HG03095 (cell line): Measurements from ENCODE around the gene SHPK.

Experiments used
- ATAC-seq: cut with Tn5 transposase; IDR thresholded peaks from one replicate; pipeline ENCODE4 v1.9.1; 2021; ENCODE audit warnings: moderate library complexity; ENCODE audit not compliant: unreplicated experiment

SHPK gene, protein sequence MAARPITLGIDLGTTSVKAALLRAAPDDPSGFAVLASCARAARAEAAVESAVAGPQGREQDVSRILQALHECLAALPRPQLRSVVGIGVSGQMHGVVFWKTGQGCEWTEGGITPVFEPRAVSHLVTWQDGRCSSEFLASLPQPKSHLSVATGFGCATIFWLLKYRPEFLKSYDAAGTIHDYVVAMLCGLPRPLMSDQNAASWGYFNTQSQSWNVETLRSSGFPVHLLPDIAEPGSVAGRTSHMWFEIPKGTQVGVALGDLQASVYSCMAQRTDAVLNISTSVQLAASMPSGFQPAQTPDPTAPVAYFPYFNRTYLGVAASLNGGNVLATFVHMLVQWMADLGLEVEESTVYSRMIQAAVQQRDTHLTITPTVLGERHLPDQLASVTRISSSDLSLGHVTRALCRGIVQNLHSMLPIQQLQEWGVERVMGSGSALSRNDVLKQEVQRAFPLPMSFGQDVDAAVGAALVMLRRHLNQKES

DNA sequence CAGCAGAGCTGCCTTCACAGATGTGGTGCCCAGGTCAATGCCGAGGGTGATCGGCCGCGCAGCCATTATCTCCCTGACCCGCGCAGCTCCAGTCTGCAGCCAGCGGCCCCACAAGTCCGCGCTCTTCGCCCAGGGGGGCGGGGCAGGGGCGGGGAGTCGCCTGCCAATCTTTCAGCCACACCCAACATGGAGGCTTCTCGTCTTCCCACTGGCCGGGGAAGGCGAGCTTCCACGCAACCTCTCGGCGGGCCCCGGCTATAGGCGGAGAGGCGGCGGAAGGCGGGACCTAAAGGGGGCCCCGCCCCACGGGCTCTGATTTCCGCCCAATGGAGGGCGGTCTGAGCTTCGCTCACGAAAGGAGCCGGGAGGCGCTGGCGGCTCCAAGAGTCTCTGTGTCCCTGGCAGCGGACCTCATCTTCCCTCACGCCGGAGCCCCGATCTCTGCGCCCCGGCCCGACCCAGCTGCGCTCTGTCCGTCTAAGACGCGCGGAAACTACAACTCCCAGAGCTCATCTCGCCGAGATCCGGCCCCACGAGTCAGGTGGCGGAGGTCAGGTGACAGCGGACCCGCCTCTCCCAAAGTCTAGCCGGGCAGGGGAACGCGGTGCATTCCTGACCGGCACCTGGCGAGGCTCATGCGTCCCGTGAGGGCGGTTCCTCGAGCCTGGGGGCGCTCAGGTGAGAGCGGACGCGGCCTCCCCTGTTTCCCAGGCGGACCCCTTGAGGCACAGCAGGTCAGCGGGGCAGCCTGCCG lies at the start of gene SHPK, which contains the start of gene CTNS:
SHPK (minus strand) TSS at position 97 of the 754 bp plus-strand sequence; CDS start at position 66, 31 bp downstream.
CTNS (plus strand) TSS at position 607 of the 754 bp plus-strand sequence. CDS start 3,447 bp downstream, outside the sequence.
- ATAC-seq, result peak; percentile 86

DNA sequence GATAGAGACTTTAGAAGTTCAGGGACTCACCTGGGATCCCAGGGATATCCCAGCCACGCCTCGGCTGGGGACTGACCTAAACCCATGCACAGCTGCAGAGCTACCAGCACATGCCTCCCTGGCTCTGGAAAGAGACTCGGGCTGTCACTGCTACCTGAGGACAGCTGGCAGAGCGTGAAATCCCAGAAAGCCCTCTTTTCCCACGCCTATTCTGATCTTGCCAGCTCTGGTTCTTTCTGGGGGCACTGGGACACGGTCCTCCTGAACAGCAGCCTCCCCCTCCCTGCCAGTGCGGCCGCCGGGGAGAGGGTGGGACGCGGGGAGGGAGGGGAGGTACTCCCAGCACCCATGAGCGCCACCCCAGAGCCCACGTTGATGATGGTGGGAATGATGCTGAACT lies 49.1 kb upstream of the SHPK start:
- no peak for ATAC-seq

DNA sequence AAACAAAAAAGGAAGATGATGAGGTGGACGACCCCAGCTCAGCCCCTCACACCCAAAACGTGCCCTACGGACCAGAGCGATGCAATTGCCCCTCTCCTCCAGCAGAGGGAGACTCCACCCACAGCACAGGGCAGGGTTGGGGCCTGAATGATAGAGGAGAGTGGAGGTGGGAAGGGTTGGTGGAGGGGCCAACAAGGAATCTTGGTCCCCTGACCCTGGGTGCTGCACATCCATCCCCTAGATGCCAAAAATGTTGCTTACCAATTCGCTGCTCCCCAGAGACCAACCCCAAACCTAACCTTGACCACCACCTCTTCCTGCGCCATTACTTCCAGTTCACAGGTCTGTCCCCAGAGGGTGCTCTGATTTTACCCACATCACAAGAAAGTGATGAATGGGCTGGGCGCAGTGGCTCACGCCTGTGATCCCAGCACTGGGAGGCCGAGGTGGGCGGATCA lies 47.0 kb upstream of the SHPK start:
- ATAC-seq, result peak; percentile 52

DNA sequence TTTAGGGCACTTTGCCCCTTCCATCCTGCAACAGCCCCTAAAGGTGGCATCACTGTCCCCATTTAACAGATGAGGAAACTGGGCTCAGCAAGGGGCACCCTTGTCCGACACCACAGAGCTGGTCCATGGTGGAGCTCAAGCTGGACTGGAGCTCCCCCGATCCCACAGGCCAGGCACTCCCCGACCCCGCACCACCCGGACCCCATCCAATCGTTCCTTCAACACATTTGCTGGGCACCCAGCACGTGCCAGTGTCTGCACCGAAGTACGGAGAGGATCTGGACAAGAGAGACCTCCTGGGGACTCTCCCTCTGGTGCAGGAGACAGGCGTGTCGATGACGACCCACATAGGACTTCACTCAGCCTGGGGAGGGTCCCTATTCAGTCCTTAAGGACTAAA lies 46.0 kb upstream of the SHPK start:
- ATAC-seq, result no peak

DNA sequence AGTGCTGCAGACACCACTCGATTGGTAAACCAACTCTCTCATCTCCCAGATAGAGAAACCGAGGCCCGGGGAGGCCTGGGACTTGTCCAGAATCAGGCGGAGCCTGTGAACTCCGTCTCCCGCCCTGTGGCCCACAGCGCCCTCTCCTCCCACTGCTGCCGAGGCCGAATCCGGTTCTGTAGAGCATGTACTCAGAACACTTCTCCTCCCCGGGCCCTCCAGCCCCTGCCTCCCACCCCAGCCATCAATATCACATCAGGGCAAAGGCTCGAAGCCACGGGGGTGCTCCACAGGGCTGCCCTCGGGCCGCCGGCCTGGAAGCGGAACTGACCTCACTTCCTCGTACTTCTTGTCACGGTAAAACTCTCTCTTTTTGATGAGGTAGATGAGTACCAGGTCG lies 45.5 kb upstream of the SHPK start:
- ATAC-seq, result no peak

DNA sequence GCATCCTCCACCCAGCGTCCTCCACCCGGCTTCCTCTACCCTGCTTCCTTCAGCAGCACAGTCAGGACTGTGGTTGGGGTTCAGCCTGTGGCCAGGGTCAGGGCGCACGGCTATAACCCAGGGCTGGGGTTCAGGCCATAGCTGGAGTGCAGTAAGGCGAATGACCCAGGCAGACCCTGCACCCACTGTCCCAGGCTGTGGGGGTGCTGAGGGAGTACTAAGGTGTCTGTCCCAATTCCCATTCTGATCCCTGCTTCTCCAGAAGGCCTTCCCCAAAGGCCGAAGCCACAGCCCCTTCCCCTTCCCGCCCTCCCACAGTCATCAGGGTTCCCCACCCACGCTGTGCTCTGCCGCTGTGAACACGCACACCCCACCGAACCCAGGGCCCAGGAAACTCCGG lies 45.0 kb upstream of the SHPK start:
- no peak for ATAC-seq

DNA sequence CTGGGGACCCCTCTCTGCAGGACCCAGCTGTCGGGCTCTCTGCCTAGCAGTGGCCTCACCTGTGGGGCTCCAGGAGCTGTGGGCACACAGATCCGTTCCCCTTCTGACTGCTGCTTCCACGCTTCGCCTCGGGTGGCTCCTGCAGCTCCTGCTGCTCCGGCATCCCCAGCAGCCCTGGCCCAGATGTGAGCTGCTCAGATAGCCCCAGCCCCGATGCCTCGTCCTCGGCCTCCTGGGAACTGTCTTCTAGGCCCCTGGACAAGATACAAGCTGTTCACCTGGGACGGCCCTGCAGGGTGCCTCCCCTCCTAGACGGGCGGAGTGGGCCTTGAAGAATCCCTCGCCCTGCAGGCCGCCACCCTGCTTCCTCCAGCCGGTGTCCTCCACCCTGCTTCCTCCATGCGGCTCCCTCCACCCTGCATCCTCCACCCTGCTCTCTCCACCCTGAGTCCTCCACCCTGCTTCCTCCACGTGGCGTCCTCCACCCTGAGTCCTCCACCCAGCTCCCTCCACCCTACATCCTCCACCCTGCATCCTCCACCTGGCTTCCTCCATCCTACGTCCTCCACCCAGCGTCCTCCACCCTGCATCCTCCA lies 43.6 kb upstream of the SHPK start:
- ATAC-seq, result no peak

DNA sequence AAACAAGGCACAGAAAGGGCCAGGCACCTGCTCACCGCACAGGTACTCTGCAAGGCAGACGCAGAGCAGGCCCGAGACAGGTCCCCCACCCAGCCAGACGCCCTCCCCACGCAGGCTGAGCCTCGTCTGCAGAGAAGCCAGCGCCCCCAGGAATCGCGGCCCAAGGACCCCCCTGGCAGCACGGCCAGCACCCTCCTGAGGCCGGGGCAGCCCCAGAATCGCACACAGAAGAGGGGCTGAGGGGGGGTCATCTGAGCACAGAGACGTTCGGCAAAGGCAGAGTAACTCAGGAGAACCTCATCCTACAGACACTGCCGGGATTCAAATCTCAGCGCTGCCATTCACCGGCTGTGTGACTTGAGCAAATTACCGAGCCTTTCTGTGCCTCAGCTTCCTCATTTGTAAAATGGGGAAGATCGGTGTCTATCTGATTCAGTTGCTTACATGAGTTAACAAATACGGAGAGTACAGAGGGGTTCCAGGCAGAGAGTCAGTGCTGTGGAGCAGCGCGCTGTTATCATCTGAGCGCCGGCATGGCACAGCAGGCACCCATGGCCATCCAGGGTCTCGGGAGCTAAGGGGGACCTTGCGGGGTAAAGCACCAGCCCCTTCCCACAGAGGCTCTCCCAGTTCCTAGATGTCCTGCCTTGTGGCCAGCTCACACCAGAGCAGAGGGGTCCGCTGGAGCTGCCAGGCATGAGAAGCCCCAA lies 42.9 kb upstream of the SHPK start:
- no peak for ATAC-seq

DNA sequence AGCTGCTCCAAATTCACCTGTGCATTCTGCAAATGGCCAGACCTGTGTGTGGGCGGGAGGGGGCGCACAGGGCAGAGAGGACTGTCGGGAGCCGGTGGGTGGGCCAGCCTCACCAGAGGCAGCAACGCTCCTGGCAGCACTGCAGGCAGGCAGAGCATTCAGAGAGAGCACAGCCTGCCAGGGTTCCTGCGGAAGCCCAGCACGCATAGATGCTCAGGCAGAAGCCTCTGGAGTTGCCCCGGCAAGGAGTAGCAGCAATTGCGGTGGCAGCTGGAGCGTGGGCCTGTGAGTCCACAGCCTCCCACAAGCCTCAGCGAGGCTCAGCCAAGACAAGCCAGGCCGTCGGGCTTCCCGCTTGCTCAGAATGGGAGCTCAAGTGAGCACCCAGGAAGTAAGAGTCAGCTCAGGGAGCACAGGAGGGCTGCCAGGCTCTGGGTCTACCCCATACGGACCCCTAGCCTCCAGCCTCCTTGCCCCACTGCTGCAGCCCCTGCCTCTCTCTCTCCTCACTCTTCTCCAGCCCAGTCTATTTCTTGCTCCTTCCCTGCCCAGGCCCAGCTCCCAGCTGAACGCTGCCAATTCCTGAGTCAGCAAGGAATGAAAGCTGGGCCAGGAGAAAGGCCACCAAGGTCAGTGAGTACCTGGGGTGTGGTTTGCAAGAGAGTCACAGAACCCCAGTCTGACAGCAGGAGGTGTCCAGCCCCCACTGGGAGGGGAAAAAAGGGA lies 42.2 kb upstream of the SHPK start:
- no peak for ATAC-seq

DNA sequence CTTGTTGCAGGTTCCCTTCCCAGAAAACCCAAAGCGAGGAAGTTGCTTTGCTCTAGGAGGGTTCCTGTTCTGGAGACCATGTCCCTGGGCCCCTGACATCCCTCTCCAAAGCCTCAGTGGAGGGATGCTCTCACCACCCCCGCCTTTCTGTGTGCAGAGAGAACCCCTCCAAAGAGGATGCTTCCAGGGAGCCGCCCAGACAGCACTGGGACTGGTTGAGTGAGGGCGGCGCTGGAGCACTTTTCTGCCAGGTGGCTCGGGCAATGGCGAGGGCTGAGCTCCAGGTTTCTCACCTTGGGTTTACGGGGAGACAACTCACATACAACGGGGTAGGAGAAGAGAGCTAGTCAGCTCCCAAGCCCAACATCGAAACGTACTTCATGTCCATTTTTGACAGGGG lies 39.8 kb upstream of the SHPK start:
- ATAC-seq, result no peak

DNA sequence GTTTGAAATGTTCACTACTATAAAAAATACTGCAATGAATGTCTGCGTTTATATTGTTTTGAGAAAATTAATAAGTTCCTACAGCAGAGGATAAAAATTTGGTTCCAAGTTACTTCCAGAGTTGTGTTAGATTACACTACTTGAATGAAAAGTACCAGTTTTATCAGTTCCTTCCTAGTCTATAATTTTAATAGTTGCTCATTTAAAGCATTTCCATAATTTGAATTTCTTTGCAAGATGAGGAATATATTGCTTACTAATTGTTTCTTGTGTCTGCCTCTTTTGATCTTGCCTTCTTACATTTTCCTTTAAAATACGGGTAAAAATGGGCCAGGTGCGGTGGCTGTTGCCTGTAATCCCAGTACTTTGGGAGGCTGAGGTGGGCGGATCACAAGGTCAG lies 36.5 kb upstream of the SHPK start:
- no peak for ATAC-seq

DNA sequence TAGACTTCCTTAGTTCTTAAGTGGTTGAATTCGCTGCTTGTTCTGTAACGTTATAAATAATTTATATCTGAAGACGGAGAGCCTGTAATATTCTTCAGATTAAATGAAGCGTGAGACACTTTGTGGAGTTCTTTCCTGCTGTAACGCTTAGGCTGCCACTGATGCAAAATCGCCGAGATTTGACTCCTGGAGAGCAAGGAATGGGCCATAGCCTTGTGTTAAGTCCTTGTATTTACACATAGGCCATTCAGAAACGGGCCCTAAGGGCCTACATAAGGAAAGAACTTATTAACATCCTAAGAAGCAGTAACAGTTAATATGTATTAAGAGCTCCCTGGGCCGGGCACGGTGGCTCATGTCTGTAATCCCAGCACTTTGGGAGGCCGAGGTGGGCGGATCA lies 33.5 kb upstream of the SHPK start:
- no peak for ATAC-seq

DNA sequence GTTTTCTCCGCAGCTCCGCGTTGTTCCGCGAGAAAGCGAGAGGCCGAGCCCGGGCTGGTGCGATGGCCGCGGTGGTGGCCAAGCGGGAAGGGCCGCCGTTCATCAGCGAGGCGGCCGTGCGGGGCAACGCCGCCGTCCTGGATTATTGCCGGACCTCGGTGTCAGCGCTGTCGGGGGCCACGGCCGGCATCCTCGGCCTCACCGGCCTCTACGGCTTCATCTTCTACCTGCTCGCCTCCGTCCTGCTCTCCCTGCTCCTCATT lies 33.0 kb upstream of the SHPK start:
- ATAC-seq, result no peak

DNA sequence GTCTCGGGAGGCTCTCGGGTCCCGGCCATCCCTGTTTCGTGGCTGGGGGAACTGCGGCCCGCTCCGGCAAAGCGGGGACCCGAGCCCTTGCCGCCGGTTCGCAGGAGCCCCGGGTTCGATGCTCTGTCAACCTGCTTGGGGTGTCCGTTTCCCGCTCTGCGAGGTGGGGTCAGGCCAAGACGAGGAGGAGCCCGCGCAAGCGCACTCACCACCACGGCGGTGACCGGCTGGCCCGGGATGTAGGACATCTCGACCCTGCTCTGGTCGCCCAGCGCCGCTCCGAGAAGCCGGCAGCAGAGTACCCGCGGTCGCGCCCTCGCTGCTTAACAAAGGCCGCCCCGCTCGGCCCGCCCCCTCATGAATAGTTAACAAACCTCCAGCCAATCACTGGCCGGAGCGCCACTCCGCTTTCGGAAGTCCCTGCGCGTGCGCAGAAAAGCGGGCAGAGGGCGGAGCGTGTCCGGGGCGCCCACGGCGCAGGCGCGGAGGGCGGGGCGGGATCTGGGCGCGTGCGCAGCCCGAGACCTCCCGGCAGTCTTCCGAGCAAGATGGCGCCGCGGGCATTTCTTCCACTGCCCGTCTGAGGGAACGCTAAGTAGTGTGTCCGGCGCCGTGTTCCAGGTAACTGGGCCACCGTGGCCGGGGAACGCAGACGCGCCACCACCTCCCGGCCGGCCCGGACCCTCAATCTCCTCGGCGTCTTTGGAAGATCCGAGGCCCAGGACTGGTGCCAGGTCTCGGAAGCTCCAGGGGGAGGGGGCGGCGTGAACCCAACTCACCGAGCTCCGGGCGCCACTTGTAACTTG lies 32.4 kb upstream of the SHPK start, which contains the start of the genes EMC6 and TAX1BP3:
EMC6 (plus strand) TSS at position 534 of the 806 bp plus-strand sequence. CDS start 335 bp downstream, outside the sequence.
TAX1BP3 (minus strand) TSS at position 300 of the 806 bp plus-strand sequence; CDS start at position 248, 52 bp downstream.
- peak; percentile 77 for ATAC-seq

DNA sequence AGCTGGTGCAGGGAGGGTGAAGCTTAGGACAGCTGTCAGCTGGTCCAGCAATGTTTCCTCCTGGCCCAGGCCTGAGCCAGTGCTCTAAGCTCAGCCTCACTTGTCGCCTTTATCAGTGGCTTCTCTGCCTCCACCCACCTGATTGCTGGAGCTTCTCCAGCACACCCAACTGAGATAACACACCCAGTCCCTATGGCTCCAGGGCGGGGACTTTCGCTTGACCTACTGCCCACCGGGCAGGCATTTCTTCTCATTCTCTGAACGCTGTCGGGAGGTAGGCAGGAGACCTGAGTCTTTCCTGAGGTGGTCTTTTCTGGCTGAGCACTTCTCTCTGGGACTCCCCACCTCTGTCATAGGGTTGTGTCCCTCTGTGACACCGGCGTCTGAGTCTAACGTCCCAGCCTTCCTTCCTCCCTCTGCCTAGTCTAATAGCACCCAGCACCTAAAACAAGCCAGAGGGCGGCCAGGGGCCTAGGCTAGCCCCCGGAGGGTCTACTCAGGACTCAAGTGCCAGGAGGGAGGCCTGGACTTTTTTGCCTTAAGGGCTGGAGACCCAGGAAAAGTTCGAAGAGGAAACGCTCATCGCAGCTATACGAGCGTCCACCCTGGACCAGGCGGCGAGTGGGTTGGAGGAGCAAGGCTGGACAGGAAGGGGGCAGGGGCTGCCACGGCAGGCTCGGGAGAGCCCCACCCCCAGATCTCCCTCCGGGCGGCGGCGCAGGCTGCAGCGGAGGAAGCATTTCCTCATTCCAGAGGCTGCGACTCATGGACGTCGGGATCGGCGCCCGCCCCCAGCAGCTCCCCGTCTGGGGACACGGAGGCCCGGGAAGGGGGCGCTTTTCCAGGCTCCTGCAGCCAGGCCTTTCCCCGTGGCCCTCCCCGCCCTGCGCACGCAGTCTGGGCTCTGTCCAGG lies 31.6 kb upstream of the SHPK start:
- ATAC-seq, result no peak

DNA sequence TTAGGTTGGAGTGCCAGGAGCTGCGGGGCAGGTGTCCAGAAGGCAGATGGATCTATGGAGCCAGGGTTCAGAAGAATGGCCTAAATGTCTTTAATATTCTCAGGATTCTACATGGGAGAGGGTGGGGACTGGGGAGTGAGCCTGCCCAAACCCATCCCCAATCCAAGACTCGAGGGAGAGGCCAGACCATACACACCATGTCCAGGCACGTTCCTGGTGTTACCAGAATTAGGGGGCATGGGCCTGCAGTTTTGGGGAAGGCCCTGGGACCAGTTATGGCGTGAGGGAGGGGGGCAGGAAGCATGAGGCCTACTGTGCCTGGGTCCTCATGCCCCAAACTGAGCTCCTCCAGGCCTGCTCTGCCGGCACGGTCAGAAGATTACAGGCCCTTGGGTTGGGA lies 30.5 kb upstream of the SHPK start:
- ATAC-seq, result no peak

DNA sequence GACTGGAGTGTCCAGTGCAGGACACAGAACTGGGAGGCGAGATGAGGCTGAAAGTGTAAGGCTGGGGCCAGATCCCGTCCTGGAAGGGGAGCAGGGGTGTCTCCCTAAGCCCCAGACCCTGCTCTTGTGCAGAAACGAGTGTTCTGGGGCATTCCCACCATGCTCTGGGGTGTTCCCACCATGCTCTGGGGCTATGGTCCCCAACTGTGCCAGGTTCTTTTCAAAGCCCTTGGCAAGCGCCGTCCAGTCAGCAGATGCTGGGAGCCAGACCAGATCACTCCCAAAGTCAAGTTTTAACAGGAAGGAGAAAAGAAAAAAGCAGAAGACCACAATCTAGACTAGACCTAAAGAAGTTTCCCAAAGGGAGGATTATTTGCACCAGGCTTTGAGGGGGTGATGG lies 29.8 kb upstream of the SHPK start:
- no peak for ATAC-seq
